Retina (tissue), 1 donor: ENCODE data around the gene MFAP3L.
A peak's percentile ranks its signal among the peaks of the same experiment; 100 is the strongest.
"Not testable (repeated sequence)": the region's sequence is repeated elsewhere in the genome, so short reads cannot be mapped to it uniquely, and the experiment has no call there.

Experiments
- DNase-seq: peaks from one replicate; pipeline ENCODE4 v3.0.0-alpha.2; 2016

MFAP3L gene

DNA sequence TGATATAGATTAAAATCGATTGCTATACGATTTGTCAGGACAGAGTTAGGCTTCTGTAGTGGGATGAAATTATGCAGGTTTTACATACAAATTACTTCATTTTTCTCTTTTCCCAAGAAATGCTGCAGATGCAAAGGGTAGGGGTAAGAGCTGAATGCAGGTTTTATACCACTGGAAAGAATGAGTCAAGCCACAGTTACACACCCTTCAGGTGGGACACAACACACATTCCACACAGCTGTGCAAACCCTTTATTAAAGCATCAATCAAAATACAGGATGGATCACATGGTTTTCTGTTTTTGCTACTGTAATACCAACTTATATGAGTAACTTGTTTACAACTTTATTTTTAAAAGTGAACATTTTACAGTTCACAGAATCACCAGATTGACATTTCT lies 39.8 kb downstream of the MFAP3L start:
- DNase-seq = no peak

DNA sequence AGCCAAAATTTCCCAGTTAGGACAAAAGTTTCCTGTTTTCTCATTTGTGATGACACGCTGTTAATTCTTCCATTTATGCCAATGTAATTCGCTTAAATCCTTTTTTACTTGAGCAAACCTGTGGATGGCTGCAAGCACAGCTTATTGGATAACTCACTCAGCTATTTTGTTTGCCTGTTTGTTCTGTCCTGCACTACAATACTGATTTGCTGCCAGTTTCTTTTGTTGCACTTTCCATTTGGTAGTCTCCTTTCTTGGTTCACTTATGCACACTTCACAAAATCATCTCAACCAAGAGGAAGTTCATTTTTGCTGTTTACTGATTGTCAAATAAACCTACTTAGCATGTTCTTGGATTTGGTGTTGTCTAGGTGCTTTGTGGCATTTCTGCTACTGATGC lies 40.3 kb downstream of the MFAP3L start:
- DNase-seq = no peak

DNA sequence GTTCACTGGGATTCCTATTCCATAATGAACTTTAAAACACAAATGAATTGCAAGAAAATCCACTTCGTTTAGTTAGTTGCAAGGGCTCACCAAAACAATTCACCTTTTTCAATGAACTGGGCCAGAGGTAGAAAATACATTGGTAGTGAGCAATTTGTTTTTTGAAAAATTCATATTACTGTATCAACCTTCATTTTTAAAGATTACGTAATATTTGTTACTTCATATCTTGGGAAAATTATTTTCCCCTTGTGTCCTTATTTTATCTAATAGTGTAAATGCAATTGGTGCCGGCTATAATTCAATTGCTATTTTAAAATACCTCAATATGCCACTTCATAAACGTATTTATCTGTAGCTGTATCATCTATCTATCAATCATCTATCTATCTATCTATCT lies 41.5 kb downstream of the MFAP3L start:
- no peak for DNase-seq

DNA sequence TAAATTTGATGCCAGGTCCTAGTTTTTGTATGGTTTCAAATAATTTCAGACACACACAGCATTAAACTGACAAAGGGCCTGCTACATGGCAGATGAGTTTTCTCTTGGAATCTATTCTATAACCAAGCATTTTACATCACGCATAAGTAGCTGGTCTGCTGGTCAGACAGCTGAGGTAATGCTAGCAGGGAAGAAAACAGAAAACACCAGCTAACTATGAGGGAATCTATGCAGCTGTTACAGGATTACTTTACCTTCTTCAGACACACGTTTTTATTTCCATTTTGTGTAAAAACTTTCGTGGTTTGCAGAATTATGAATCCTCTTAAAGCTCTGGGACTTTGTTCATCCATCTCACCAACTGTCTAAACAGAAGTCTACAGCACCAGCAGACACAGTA lies 42.0 kb downstream of the MFAP3L start:
- DNase-seq = no peak

DNA sequence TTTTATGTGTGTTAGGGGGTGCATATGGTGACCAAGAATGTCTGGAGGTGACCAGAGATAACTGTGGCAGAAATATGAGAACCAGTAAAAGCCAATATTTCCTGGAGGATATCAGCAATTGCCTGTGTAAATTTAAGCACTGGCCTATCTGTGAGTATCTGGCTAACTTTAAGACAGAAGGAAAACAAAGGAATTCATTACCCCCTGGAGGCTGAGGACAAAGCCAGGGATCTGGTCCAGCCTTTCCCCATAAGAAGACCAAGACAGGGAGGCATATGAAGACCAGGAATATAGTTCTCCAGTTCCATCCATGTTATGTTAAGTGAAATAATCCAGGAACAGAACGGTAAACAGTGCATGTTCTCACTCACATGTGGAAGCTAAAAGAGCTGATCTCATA lies 49.2 kb downstream of the MFAP3L start:
- no peak for DNase-seq

DNA sequence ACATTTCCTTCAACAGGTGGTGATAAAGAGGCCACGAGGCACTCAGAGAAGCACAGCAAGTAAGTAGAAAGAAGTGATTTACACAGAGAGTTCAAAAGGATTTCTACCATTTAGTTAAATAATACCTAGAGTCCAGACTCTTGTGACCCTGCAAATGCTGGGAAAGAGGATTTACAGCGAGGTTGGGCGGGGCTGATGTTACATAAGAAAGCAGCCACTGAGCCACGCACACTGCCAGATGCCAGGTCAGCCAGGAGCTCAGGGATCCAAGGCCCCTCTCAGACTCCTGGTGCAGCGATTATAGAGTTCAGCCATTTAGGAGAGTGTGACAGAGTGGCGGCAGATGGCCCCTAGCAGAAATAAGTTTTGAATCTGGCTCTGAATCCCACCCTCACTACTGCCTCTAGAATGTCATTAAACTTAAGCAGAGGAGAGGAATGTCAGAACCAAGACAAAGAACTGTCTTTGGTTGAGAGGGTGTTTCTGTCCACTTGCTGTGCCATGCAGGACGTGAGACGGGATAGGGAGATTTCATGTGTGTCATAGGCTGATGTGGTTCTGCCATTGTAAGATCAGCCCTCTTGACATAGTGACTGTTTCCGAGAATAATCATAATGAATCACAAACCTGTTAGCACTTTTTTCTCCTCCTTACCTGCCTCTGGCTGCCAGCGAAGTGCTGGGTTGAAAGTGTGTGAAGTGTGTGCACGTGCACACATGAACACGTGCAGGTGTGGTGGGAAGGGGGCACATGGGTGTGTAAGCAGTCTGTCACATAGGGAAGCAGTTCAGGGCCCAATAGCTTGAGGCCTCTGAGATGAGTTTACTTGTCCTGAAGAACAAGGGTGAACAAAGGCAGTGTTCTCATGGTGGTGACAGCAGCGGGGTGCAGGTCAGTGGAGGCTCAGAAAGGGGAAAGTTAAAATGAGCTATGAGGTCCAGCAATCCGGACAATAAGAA lies 50.1 kb downstream of the MFAP3L start:
- no peak for DNase-seq

DNA sequence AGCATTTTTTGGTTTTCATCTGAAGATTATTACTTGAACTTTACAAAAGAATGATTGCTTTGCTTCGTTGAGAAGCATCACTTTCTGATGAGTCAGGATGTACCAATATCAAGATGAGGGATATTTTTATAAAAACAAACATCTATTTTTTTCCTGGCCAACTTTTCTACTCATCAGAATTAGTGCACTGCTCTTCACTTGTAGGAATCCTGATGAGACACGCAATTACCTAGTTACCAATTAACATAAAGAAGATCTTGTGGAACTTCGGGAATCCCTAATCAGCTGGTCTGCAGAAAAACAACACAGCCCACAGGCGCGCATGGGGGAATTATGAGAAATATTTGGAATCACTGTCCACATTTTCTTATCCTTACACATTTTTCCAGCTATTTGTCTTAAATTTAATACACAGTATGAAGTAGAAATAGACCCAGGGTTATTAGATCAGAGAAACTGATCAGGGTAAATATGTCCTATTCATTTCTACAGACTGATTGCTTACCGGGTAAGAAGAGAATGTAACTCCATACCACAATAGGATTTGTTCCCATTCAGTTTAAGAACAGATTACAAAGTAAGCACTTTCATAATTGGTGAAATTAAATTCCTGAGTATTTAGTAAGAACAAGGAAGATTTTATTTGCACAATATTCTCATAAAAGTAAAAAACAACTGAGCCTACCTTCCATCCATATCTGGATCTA lies 50.9 kb downstream of the MFAP3L start:
- DNase-seq = no peak

DNA sequence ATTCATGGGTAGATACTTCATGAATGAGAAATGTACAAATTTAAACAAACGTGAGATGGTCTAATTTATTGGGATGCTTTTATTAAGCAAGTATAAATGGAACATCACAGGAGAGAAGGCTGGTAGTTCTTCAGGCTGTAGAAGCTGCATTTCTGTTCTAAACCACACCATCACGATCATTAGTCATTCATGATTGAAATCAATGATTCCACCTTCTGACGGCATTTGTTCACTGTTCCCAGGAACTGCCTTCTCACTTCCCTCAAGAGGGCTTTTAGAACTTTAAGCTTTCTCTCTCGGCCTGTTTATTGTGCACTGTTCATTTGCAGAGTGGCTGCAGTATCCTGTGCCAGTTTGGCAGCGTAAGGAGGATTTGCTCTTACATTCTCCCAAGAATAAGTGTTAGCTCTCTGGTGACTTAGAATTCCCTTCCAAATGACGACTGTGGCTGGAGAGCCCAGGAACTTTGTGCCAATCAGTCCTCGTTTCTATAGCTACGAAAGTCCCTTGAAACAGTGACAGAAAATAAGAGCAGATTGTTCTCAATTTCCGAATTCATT lies 54.7 kb downstream of the MFAP3L start:
- peak; percentile 38 for DNase-seq

DNA sequence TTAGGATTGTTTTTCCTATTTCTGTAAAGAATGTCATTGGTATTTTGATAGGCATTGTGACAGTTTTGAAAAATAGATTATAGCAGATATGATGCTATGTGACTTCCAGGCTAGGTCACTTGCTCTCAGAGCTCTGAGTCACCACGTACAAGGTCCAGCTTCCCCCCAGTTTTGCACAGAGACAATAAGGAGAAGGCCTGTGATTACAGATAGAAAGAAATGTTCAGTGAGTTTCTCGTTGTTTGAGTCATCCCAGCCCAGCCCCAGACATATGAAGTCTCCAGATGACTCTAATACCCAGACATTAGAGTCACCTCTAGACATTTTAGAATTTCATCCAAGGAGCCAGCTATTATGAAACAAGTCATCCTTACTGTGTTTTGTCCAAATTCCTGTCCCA lies 57.2 kb downstream of the MFAP3L start:
- DNase-seq = no peak

DNA sequence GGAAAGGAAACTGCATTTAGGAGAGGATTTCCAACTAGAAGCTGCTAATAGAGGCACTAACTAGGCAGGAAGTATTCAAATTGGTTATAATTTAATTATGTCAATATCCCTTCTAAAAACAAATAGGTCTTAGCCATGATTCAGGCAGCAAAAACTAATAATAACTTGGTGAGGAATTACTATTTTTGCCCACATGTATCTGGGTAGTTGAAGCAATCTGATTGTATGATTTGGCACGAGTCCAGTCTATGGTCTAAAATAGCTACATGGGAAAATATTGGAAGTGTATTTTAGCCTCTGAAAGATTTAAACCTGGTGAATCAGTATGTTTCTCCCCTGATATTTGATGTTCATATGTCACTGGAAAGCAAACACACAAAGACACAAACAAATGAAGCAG lies 62.2 kb downstream of the MFAP3L start:
- no peak for DNase-seq

DNA sequence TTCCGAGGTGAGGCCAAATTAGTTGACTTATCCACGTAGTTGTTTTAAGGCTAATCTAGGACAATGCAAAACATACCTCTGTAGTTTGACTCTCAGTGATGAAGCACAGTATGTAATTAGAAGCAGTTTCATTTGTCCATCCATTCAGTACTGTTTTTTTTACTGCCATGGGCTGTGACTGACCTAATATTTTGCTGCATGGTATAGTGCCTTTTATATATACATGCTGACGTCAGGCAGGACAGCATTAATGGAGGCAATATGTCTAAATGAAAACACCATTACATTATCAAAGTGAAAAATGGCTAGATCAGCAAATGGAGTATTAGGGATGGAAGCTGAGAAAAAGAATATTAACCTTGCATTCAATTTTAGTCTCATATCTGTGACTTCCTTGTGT lies 66.9 kb downstream of the MFAP3L start:
- DNase-seq = no peak

DNA sequence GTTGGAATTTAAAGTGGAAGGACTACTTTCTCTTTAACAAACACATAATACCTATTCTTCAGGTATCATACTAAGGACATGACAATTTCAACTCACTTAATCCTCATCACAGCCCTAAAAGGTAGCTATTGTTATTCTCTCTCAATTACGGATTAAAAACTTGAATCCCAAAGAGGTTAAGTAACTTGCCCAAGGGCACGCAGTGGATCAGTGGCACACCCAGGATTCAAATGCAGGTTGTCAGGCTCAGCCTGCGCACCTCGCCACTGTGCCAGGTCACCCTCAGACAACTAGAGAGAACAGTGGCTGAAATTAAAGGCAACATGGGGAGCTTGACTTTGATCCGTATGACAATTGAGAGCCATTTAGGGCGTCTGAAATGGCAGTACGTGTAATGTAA lies 67.6 kb downstream of the MFAP3L start:
- DNase-seq = no peak

DNA sequence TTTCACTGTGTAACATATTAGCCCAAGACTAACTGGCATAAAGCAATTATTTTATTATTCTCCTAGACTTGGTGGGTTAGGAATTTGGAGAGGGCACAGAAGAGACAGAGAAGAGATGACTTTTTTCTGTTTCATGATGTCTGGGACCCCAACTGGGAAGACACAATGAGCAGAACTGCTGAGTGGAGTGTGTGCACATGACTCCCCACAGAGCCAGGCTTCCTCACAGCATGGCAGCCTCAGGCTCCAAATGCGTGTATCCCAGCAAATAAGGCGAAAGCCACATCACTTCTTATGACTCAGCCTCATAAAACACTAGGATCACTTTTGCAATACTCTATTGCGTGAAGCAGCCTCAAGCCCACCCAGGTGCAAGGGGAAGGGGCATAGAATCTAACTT lies 68.4 kb downstream of the MFAP3L start:
- no peak for DNase-seq

DNA sequence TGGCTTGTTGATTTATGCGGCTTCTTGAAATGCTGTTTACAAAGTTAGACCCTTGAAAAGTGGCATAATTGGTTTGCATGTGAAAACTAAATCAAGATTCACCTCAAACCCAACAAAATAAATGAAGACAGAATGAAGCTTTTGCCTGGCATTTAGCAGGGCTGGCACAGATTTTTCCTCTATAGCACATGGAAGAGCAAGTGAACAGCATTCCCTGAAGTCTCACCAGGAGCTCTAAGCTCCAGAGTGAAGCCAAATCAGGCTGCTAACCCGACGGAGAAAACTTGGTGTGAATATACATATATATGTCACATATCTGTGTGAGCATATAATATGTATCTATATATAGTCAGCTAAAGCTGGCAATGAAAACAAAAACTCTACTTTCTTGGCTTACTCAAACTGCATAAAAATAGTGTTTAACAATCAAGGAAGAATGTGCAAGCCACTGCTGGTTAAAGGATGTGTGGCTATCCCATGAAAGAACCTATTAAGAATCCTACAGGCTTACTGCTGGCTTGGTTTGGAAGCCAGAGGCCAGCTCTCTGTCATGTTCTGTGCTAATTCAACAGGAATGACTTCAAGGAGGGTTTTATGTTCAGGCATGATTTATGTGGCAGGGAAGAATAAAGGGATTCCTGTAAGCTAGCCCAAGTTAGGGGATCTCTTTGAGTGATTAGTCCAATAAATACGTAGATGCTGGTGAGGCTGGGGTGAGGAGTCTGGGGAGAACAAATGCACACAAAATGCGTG lies 69.9 kb downstream of the MFAP3L start:
- no peak for DNase-seq

DNA sequence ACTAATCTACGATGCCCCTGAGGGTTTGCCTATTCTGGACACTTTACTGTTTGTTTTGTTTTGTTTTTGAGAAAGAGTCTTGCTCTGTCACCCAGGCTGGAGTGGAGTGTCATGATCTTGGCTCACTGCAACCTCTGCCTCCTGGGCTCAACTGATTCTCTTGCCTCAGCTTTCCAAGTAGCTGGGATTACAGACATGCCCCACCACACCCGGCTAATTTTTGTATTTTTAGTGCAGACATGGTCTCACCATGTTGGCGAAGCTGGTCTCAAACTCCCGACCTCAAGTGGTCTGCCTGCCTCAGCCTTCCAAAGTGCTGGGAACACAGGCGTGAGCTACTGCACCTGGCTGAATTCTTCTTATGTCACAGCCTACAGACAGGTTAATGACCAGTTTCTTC lies 70.7 kb downstream of the MFAP3L start:
- no peak for DNase-seq

DNA sequence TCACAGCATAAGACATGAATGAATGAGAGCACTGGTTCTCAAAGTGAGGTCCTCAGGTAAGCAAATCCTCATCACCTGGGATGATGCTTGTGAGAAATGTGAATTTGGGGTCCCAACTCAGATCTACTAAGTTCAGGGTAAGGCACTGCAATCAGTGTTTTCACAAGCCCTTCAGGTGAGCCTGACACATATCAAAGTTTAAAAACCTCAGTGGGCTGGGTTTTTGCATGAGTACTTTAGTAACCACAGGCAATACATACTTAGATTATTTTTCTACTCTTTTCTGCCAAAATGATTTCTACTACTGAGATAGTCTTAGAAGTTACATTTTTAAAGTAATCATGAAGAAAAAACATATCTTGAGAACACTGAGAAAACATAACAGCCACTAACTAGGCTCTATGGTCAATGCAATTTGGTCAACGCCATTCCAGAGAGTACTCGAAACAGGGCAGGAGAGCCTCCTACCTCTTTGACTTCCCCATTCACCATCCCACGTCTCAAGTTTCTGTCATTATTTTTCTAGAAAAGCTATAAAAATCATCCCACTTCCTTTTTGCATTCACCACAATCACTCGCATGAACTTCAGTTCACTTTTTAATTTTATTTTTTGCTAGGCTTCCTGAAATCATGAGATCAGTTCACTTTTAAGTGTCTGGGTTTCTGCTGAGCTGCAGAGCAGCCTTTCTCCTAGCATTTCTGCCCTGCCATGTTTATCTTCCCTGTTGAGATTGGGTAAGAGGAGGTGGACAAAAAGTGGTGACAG lies 73.8 kb downstream of the MFAP3L start:
- DNase-seq = no peak

DNA sequence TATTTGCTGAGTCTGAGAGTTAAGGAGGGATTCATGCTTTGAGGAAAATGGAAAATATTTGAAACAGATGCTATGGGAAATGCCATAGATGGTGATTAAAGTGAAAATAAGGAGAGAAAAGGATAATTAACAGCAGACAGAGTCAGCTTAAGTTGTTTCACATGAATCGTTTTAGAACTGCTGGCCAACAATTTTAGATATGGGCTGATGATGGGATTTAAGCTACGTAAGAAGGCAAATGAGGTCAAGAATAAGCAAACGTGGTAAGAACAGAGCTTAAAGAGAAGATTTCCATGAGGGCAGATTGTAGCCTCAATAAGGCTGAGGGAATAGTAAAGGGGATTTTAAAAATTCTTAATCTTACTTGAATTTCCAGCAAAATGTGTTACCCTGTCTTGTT lies 77.9 kb downstream of the MFAP3L start:
- DNase-seq = no peak

DNA sequence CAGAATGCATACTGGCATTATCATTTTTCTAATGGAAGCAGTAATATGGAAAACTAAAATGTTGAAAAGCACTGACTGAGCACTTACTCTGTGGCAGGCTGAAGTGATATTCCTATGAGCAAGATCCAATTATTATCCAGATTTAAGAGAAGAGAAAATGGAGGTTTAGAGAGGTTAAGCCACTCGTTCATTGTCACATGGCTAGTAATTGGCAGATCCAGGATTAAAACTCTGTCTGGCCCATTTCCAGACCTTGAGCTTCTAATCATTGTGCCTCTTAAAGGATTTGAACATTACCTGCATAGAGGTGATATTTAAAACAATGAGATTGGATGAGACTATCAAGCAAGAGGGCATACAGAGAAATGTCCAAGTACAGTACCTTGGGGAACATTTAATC lies 80.6 kb downstream of the MFAP3L start:
- DNase-seq = no peak

DNA sequence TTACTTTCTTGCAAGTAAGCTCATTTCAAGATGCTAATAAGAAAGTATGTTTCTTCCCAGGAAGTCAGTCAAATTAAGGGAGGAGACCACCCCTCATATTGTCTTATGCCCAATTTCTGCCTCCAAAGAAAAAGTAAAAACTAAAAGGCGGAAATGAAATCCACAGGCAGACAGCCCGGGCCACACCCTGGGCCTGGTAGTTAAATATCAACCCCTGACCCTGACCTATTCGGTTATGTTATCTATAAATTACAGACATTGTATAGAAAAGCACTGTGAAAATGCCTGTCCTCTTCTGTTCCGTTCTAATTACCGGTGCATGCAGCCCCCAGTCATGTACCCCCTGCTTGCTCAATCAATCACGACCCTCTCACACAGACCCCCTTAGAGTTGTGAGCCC lies 82.6 kb downstream of the MFAP3L start:
- DNase-seq = not testable (repeated sequence)

DNA sequence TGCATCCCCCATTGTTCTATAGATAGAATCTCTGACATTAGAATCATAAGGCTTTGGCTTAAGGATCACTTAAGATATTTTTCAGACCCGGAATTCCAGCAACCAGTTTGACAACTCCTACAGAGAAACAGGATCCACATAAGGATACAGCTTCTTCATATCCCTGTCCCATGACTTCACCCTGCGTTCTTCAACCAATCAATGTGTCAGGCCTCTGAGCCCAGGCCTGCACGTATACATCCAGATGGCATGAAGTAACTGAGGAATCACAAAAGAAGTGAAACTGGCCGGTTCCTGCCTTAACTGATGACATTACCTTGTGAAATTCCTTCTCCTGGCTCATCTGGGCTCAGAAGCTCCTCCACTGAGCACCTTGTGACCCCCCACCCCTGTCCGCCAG lies 85.1 kb downstream of the MFAP3L start:
- DNase-seq = no peak

DNA sequence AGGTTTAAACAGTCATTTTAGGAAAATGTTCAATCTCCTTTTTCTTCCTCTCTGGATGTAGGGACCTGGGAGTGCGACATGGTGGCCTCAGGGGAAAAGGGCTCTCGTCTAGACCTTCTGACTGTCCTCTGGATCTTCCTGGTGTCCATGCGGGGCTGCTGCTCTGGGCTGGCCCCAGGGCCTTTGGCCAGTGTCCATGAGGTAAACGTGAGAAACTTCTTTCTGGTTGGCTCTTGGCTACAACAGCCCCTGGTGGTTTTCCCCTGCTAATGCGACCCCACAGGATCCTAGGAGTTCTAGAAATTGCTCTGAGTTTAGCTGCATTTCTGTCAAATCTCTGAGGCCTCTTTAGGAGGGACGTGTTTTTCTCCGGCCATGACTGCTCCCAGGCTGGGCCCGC lies 85.7 kb downstream of the MFAP3L start:
- no peak for DNase-seq
